SU-DHL-6 (cell line): ENCODE data around the gene ARHGEF16.

Experiments used
- H2AFZ ChIP-seq: fragments of 200-600 bp; sonication (generic); 2 replicates; pipeline ENCODE4 v1.6.1; 2014; ENCODE audit warnings: low read depth, mild to moderate bottlenecking, moderate library complexity, mixed read lengths, antibody characterized with exemption, low read length; ENCODE audit not compliant: severe bottlenecking
- H3F3A ChIP-seq: fragments of 200-600 bp; shearing (Covaris generic); 2 replicates; pipeline ENCODE4 v1.6.0; 2016; ENCODE audit warnings: antibody characterized with exemption, mild to moderate bottlenecking; ENCODE audit not compliant: insufficient read depth
- H3K27ac ChIP-seq: fragments of 200-600 bp; sonication (generic); 2 replicates; pipeline ENCODE4 v1.5.1; 2016; ENCODE audit warnings: low read depth, mild to moderate bottlenecking, low read length, moderate library complexity, mixed read lengths
- H3K27me3 ChIP-seq: fragments of 200-600 bp; sonication (generic), shearing (Covaris generic); 2 replicates; pipeline ENCODE4 v1.6.0; 2014; ENCODE audit warnings: mild to moderate bottlenecking, low read length
- H3K36me3 ChIP-seq: fragments of 200-600 bp; sonication (generic); 2 replicates; pipeline ENCODE4 v1.6.1; 2014; ENCODE audit warnings: mild to moderate bottlenecking, low read length, mixed read lengths
- H3K4me2 ChIP-seq: fragments of 300-600, 200-600 bp; shearing (Covaris generic), sonication (generic); 2 replicates; pipeline ENCODE4 v1.6.0; 2014; ENCODE audit warnings: low read length, low read depth, mild to moderate bottlenecking; ENCODE audit not compliant: poor library complexity, severe bottlenecking
- H3K4me3 ChIP-seq: fragments of 200-600 bp; sonication (generic); 2 replicates; pipeline ENCODE4 v1.5.1; 2014; ENCODE audit warnings: antibody characterized with exemption, low read length, mild to moderate bottlenecking, mixed read lengths; ENCODE audit not compliant: insufficient read depth, poor library complexity, severe bottlenecking
- H3K79me2 ChIP-seq: fragments of 200-600 bp; sonication (generic); 2 replicates; pipeline ENCODE4 v1.6.1; 2014; ENCODE audit warnings: mild to moderate bottlenecking, low read length, moderate library complexity; ENCODE audit not compliant: insufficient read depth
- H3K9ac ChIP-seq: fragments of 200-600 bp; sonication (generic); 2 replicates; pipeline ENCODE4 v1.7.0; 2014; ENCODE audit warnings: mild to moderate bottlenecking, low read length
- H3K9me2 ChIP-seq: fragments of 200-600 bp; sonication (generic); replicated peaks from 2 replicates; pipeline ENCODE4 v1.6.1; 2014; ENCODE audit warnings: low read length; ENCODE audit not compliant: insufficient read depth
- H3K9me3 ChIP-seq: fragments of 200-600 bp; sonication (generic); 2 replicates; pipeline ENCODE4 v1.6.1; 2014; ENCODE audit warnings: low read length, mixed read lengths; ENCODE audit not compliant: insufficient read depth
- H4K20me1 ChIP-seq: fragments of 200-600 bp; sonication (generic); 2 replicates; pipeline ENCODE4 v1.6.1; 2014; ENCODE audit warnings: low read depth, mild to moderate bottlenecking, antibody characterized with exemption, low read length, moderate library complexity, mixed read lengths
- CTCF ChIP-seq: fragments of 200-600 bp; sonication (generic); IDR thresholded peaks from one replicate; pipeline ENCODE4 v1.5.1; 2017; ENCODE audit warnings: antibody characterized with exemption, mild to moderate bottlenecking, low read length, moderate library complexity; ENCODE audit not compliant: insufficient read depth, poor library complexity, severe bottlenecking
- EZH2phosphoT487 ChIP-seq: fragments of 200-600 bp; sonication (generic), shearing (Covaris generic); conservative IDR thresholded peaks from 2 replicates; pipeline ENCODE4 v1.6.1; 2018; ENCODE audit warnings: mild to moderate bottlenecking, antibody characterized with exemption, low read length, moderate library complexity, mixed read lengths

ARHGEF16 gene

DNA sequence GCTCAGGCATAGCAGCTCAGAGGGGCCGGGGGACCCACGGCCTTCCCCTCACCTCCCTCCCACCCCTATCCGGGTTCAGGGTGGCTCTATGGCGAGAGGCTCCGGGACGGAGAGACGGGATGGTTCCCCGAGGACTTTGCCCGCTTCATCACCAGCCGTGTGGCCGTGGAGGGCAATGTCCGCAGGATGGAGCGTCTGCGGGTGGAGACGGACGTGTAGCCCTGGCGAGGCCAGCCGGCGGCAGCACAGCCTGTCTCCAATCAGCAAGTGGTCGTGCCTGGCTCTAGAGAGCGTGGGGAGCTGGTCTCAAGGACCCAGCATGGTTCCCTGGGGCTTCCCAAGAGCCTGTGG is 25.9 kb downstream of the ARHGEF16 start:
- no peaks in the 10 kb centered on the region for H3K9me3 ChIP-seq
- no peak overlapping the region for H3K27ac ChIP-seq
- H3K79me2 ChIP-seq, result no peaks in the 10 kb centered on the region
- no peaks in the 10 kb centered on the region for H3F3A ChIP-seq
- TF ChIP-seq CTCF (no peak), EZH2phosphoT487 (no peak)
- H3K36me3 ChIP-seq, result no peaks in the 10 kb centered on the region
- no peak overlapping the region for H3K4me2 ChIP-seq
- H3K4me3 ChIP-seq, result no peak overlapping the region
- H3K27me3 ChIP-seq, result no peaks in the 10 kb centered on the region
- no peak overlapping the region for H3K9ac ChIP-seq
- no peaks in the 10 kb centered on the region for H3K9me2 ChIP-seq
- no peaks in the 10 kb centered on the region for H4K20me1 ChIP-seq
- no peak overlapping the region for H2AFZ ChIP-seq

DNA sequence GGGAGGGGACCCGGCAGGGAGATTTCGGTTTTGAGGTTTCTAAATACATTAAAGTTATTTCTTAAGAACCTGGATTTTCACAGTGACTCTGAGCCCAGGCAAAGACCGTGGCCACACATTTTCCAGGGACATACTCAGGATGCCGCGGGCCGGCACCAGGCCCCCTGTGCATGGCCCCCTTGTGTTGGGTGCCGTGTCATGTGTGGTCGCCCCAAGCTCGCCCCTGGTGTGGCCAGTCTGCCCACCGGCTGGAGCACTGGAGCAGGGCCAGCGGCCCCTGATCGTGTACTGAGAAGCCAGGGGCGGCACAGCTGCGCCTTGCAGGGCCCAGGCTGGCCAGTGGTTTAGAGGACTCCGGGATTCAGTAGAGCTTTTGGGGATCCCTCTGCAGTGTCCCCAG is 26.6 kb downstream of the ARHGEF16 start:
- H4K20me1 ChIP-seq, result no peaks in the 10 kb centered on the region
- no peak overlapping the region for H3K27ac ChIP-seq
- H3K9me3 ChIP-seq, result no peaks in the 10 kb centered on the region
- no peaks in the 10 kb centered on the region for H3K79me2 ChIP-seq
- H3F3A ChIP-seq, result no peaks in the 10 kb centered on the region
- no peak for TF ChIP-seq EZH2phosphoT487
- TF ChIP-seq CTCF, result no peak
- H2AFZ ChIP-seq, result no peak overlapping the region
- no peak overlapping the region for H3K9ac ChIP-seq
- no peak overlapping the region for H3K4me3 ChIP-seq
- no peaks in the 10 kb centered on the region for H3K27me3 ChIP-seq
- no peak overlapping the region for H3K4me2 ChIP-seq
- H3K9me2 ChIP-seq, result no peaks in the 10 kb centered on the region
- H3K36me3 ChIP-seq, result no peaks in the 10 kb centered on the region

GRCh38 chr1:3481836-3482375 is 27.4 kb downstream of the ARHGEF16 start:
- Histone ChIP-seq H3K9ac (no peak overlapping the region), H4K20me1 (no peaks in the 10 kb centered on the region), H3K4me2 (no peak overlapping the region), H3K36me3 (no peaks in the 10 kb centered on the region), H3K9me3 (no peaks in the 10 kb centered on the region), H3K27ac (no peak overlapping the region), H3K9me2 (no peaks in the 10 kb centered on the region), H3K27me3 (no peaks in the 10 kb centered on the region), H2AFZ (no peak overlapping the region), H3K79me2 (no peaks in the 10 kb centered on the region), H3F3A (no peaks in the 10 kb centered on the region), H3K4me3 (no peak overlapping the region)
- TF ChIP-seq EZH2phosphoT487 (no peak), CTCF (no peak)
